Tibial nerve (tissue), 4 donors: ENCODE results near the gene ICOS. TPM values are rescaled to one million over a fixed set of nuclear protein-coding genes. Genes with fewer than 3 reads are reported as not detected.
A peak's percentile ranks its signal among the peaks of the same experiment; 100 is the strongest.

Experiments
- DNase-seq, 2 donors: peaks; one replicate each; pipeline ENCODE4 v3.0.0-alpha.2; 2019; ENCODE audit warnings: low spot score in 2 of 2
- H3K27ac ChIP-seq, 4 donors: fragments of 200-600 bp; sonication (generic) in 3 of 4; one replicate each; pipeline ENCODE4 v1.5.1; 2017 to 2019; ENCODE audit warnings: mild to moderate bottlenecking in 1 of 4
- H3K27me3 ChIP-seq, 2 donors: fragments of 200-600 bp; sonication (generic) in 1 of 2; one replicate each; pipeline versions ENCODE4 v1.5.1 to v1.6.0; 2017 to 2019
- H3K36me3 ChIP-seq, 3 donors: fragments of 200-600 bp; sonication (generic); one replicate each; pipeline ENCODE4 v1.5.1; 2018 to 2019
- H3K4me1 ChIP-seq, 4 donors: fragments of 200-600 bp; sonication (generic) in 3 of 4; one replicate each; pipeline ENCODE4 v1.5.1; 2017 to 2019
- H3K4me3 ChIP-seq, 4 donors: fragments of 200-600 bp; sonication (generic) in 3 of 4; one replicate each; pipeline ENCODE4 v1.5.1; 2017 to 2019; ENCODE audit warnings: mild to moderate bottlenecking in 1 of 4, moderate library complexity in 1 of 4
- H3K9me3 ChIP-seq, 4 donors: fragments of 200-600 bp; sonication (generic) in 3 of 4; one replicate each; pipeline ENCODE4 v1.5.1; 2017 to 2019
- EP300 ChIP-seq, 2 donors: sonication (generic); formaldehyde crosslinking; IDR thresholded peaks; one replicate each; pipeline ENCODE4 v1.6.1; 2017; ENCODE audit warnings: antibody characterized with exemption in 2 of 2, mild to moderate bottlenecking in 1 of 2
- POLR2A ChIP-seq, 2 donors: fragments of 450-650 bp; IDR thresholded peaks; one replicate each; pipeline ENCODE4 v1.6.1; 2017; ENCODE audit warnings: antibody characterized with exemption in 2 of 2, mild to moderate bottlenecking in 2 of 2, moderate library complexity in 2 of 2
- WGBS, 2 donors: methylation state at CpG; one replicate each; pipeline ENCODE4 v1.1.5; 2018; 5-methylcytosine and 5-hydroxymethylcytosine counted together
- total RNA-seq, 4 donors: library from RNA; depleted of rRNA; stranded (reverse); fragments of >200 nt; gene quantifications; one replicate each; pipeline ENCODE4 v1.1.0, GENCODE V29; 2016
- TF ChIP-seq, protein P1 (sequence below), 5 experiments: fragments of 200-600 bp in 3 of 5; fragments of 450-650 bp in 2 of 5; sonication (generic) in 3 of 5; IDR thresholded peaks; one replicate each; pipeline ENCODE4 v1.5.1; 2016 to 2019; ENCODE audit warnings: antibody characterized with exemption in 5 of 5, mild to moderate bottlenecking in 3 of 5, moderate library complexity in 2 of 5

The ICOS gene
- total RNA-seq, 4 donors from 2014 or later, result 0.30 TPM; not detected in 3

DNA sequence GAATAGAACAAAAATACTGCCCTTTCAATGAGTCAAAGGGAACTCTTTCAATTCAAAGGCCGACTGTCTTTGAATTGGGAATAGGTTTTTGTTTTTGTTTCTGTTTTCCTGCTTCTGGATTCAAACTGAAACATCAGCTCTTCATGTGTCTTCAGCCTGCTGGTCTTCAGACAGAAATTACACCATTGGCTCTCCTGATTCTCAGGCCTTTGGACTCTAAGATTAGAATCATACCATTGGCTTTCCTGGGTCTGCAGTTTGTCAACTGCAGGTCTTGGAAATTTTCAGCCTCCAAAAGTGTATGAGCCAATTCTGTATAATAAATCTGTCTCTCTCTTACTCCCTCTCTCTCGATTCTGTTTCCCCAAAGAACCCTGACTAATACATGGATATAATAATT is 37.9 kb upstream of the ICOS start:
- Histone ChIP-seq H3K27ac (no peak overlapping the region), H3K9me3 (peaks cover 0 to 24% (median 4%) of the 10 kb centered on the region in 4 donors), H3K4me3 (no peak overlapping the region), H3K4me1 (no peaks in the 10 kb centered on the region), H3K27me3 (no peaks in the 10 kb centered on the region), H3K36me3 (no peaks in the 10 kb centered on the region)
- no peak for DNase-seq
- 50 to 66% methylated on average over 2 of the region's 2 CpGs for WGBS, 2 donors
- TF ChIP-seq POLR2A (IDR thresholded peaks at IDR 0.05), result no peak
- no peak for TF ChIP-seq EP300 (IDR thresholded peaks at IDR 0.05)
- TF ChIP-seq, protein P1, sequence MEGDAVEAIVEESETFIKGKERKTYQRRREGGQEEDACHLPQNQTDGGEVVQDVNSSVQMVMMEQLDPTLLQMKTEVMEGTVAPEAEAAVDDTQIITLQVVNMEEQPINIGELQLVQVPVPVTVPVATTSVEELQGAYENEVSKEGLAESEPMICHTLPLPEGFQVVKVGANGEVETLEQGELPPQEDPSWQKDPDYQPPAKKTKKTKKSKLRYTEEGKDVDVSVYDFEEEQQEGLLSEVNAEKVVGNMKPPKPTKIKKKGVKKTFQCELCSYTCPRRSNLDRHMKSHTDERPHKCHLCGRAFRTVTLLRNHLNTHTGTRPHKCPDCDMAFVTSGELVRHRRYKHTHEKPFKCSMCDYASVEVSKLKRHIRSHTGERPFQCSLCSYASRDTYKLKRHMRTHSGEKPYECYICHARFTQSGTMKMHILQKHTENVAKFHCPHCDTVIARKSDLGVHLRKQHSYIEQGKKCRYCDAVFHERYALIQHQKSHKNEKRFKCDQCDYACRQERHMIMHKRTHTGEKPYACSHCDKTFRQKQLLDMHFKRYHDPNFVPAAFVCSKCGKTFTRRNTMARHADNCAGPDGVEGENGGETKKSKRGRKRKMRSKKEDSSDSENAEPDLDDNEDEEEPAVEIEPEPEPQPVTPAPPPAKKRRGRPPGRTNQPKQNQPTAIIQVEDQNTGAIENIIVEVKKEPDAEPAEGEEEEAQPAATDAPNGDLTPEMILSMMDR (IDR thresholded peaks at IDR 0.05), result no peak

DNA sequence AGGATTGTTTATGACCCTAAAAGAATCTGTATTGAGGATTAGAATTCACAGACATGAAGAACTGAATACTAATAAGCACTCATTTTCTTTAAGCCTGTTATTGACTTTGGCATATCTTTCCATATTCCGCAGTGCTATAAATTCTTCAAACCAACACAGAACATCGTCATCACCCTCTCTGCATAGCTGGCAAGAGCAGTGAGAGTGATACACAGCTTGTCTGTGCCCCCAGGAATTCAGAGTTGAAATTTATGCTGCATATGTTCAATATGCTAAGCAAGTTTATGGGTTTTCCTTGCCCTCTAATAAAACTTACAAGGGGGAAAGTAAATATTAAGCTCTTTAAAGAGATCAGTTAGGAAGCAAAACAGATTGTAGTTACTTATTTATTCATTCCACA is 36.3 kb upstream of the ICOS start:
- 31 to 34% methylated on average over 2 of the region's 2 CpGs for WGBS, 2 donors
- peaks cover 0 to 24% (median 4%) of the 10 kb centered on the region in 4 donors for H3K9me3 ChIP-seq
- no peak for TF ChIP-seq POLR2A (IDR thresholded peaks at IDR 0.05)
- no peak for TF ChIP-seq EP300 (IDR thresholded peaks at IDR 0.05)
- TF ChIP-seq, protein P1 (IDR thresholded peaks at IDR 0.05), result no peak
- no peaks in the 10 kb centered on the region for H3K4me1 ChIP-seq
- no peak overlapping the region for H3K27ac ChIP-seq
- H3K36me3 ChIP-seq, result no peaks in the 10 kb centered on the region
- H3K27me3 ChIP-seq, result no peaks in the 10 kb centered on the region
- no peak for DNase-seq
- H3K4me3 ChIP-seq, result no peak overlapping the region

DNA sequence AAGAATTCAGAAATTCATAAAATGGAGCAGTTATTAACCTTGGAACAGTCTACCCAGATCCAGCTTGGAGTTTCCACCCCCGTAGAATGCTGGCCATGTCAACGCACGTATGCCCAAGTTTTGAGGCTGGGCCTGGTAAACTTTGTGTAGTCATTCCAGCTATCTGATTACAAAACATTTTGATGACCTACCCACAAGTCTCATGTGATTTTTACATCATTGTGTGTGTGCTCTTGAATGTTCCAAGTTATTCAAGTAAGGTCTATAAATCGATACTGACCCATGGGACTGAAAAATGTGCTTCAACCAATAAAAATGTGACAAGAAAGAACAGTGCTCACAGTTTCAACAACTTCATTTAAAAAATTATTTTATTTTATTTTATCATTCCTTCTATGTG is 32.5 kb upstream of the ICOS start:
- TF ChIP-seq EP300 (IDR thresholded peaks at IDR 0.05), result no peak
- TF ChIP-seq POLR2A (IDR thresholded peaks at IDR 0.05), result no peak
- TF ChIP-seq, protein P1 (IDR thresholded peaks at IDR 0.05), result no peak
- Histone ChIP-seq H3K27me3 (no peaks in the 10 kb centered on the region), H3K4me3 (no peak overlapping the region), H3K4me1 (peaks cover 0 to 5% (median 3%) of the 10 kb centered on the region in 4 donors), H3K9me3 (peaks cover 0 to 24% (median 4%) of the 10 kb centered on the region in 4 donors), H3K36me3 (no peaks in the 10 kb centered on the region), H3K27ac (no peak overlapping the region)
- WGBS, 2 donors, result 79% methylated on average over 4 of the region's 4 CpGs
- DNase-seq, result no peak

DNA sequence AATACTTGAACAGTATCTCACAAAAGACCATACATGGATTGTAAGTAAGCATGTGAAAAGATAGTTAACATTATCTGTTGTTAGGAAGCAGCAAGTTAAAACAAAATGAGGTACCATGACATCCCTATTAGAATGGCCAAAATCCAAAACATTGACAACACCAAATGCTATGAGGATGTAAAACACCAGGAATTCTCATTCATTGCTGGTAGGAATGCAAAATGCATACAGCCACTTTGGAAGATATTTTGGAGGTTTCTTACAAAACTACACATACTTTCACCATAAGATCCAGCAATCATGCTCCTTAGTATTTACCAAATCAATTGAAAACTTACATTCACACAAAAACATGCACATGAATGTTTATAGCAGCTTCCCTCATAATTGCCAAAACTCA is 30.9 kb upstream of the ICOS start:
- Histone ChIP-seq H3K4me1 (peaks cover 0 to 11% (median 9%) of the 10 kb centered on the region in 4 donors), H3K36me3 (no peaks in the 10 kb centered on the region), H3K27ac (no peak overlapping the region), H3K27me3 (no peaks in the 10 kb centered on the region), H3K9me3 (peaks cover 0 to 24% (median 4%) of the 10 kb centered on the region in 4 donors), H3K4me3 (no peak overlapping the region)
- no peak for DNase-seq
- TF ChIP-seq, protein P1 (IDR thresholded peaks at IDR 0.05), result no peak
- TF ChIP-seq EP300 (IDR thresholded peaks at IDR 0.05) (no peak), POLR2A (IDR thresholded peaks at IDR 0.05) (no peak)

DNA sequence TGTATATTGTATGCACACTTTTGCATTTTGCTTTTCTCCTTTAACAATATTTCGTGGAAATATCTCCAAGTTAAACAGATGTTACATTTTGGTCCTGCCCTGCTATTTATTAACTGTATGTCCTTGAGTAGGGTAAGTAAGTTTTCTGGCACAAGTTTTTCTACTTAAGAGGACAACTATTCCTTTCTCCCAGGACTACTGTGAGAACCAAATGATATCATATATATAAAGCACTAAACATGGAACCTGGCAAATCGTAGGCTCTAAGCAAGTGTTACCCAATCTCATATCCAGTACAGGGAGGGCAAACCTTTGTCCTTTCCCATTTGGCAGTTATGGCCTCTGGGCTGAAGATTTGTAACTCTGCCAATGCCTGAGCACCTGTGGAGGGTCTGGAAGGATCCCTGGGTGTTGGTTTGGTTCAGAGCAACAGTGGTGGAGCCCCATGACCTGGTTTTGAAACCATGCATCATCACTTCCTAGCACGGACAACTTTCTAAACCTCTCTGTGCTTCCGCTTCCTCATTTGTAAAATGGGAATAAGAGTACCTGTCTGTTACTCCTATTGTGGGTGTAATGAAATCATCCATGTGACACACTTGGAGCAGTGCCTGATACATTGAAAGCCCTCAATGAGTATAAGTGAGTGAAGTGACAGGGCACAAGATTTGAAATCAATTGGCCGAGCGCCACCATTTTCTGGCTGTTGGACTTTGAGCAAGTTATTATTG is 28.3 kb upstream of the ICOS start:
- Histone ChIP-seq H3K27me3 (no peaks in the 10 kb centered on the region), H3K27ac (peak overlapping the region in 2 of 4 donors; percentile 46 to 48), H3K4me3 (no peak overlapping the region), H3K36me3 (no peaks in the 10 kb centered on the region), H3K9me3 (peaks cover 0 to under 1% (median 0%) of the 10 kb centered on the region in 4 donors), H3K4me1 (peaks cover 0 to 11% (median 9%) of the 10 kb centered on the region in 4 donors)
- no peak for TF ChIP-seq POLR2A (IDR thresholded peaks at IDR 0.05)
- TF ChIP-seq EP300 (IDR thresholded peaks at IDR 0.05), result peak in 1 of 2 donors; percentile 69
- 88 to 91% methylated on average over 6 of the region's 6 CpGs for WGBS, 2 donors
- DNase-seq, result peak in 1 of 2 donors; percentile 36
